Trophoblast cell (in vitro differentiated cells and primary cell): Measurements from ENCODE around the gene HDAC11.

ENCODE experiments used
- DNase-seq, 2 donors: peaks; one replicate each; pipeline ENCODE4 v3.0.0-alpha.2; 2016
- H2AFZ ChIP-seq: 2 replicates; pipeline ENCODE4 v1.6.1; 2013; ENCODE audit warnings: low read length, moderate library complexity, mild to moderate bottlenecking; ENCODE audit not compliant: insufficient read depth, poor library complexity
- H2AK5ac ChIP-seq: 2 replicates; pipeline ENCODE4 v1.6.1; 2013; ENCODE audit warnings: mild to moderate bottlenecking, low read length
- H2BK120ac ChIP-seq: 2 replicates; pipeline ENCODE4 v1.6.1; 2013; ENCODE audit warnings: low read length, mild to moderate bottlenecking, moderate library complexity; ENCODE audit not compliant: insufficient read depth, poor library complexity
- H2BK12ac ChIP-seq: 2 replicates; pipeline ENCODE4 v1.6.1; 2013; ENCODE audit warnings: mild to moderate bottlenecking, low read length, moderate library complexity
- H2BK5ac ChIP-seq: 2 replicates; pipeline ENCODE4 v1.6.1; 2013; ENCODE audit warnings: low read length, low read depth, moderate library complexity, mild to moderate bottlenecking; ENCODE audit not compliant: poor library complexity
- H3K14ac ChIP-seq: 2 replicates; pipeline ENCODE4 v1.6.1; 2013; ENCODE audit warnings: mild to moderate bottlenecking, low read length
- H3K18ac ChIP-seq: 2 replicates; pipeline ENCODE4 v1.6.1; 2013; ENCODE audit warnings: mild to moderate bottlenecking, low read length
- H3K23ac ChIP-seq: 2 replicates; pipeline ENCODE4 v1.6.1; 2013; ENCODE audit warnings: low read length
- H3K27ac ChIP-seq: 2 replicates; pipeline ENCODE4 v1.5.1; 2013; ENCODE audit warnings: low read depth, mild to moderate bottlenecking, inconsistent platforms, low read length, moderate library complexity
- H3K27me3 ChIP-seq: 2 replicates; pipeline ENCODE4 v1.6.1; 2013; ENCODE audit warnings: inconsistent platforms, mild to moderate bottlenecking, low read length, moderate library complexity; ENCODE audit not compliant: insufficient read depth
- H3K36me3 ChIP-seq, 2 experiments: 1 replicate in 1 of 2; 2 replicates in 1 of 2; pipeline ENCODE4 v1.6.1; 2013; ENCODE audit warnings: low read length in 2 of 2, mild to moderate bottlenecking in 2 of 2, moderate library complexity in 1 of 2; ENCODE audit not compliant: insufficient read depth in 2 of 2, control insufficient read depth in 1 of 2
- H3K4ac ChIP-seq: 2 replicates; pipeline ENCODE4 v1.6.1; 2013; ENCODE audit warnings: low read depth, mild to moderate bottlenecking, low read length, moderate library complexity
- H3K4me1 ChIP-seq, 2 experiments: 1 replicate in 1 of 2; 2 replicates in 1 of 2; pipeline ENCODE4 v1.6.1; 2013; ENCODE audit warnings: low read length in 2 of 2, mild to moderate bottlenecking in 2 of 2, moderate library complexity in 1 of 2; ENCODE audit not compliant: insufficient read depth in 2 of 2, control insufficient read depth in 1 of 2
- H3K4me2 ChIP-seq: 2 replicates; pipeline ENCODE4 v1.6.1; 2013; ENCODE audit warnings: inconsistent platforms, mild to moderate bottlenecking, low read length, moderate library complexity
- H3K4me3 ChIP-seq: 2 replicates; pipeline ENCODE4 v1.5.1; 2013; ENCODE audit warnings: mild to moderate bottlenecking, low read depth, low read length, inconsistent platforms
- H3K79me1 ChIP-seq: one replicate; pipeline ENCODE4 v1.6.1; 2013; ENCODE audit warnings: low read length
- H3K79me2 ChIP-seq: 2 replicates; pipeline ENCODE4 v1.6.1; 2013; ENCODE audit warnings: low read length, mild to moderate bottlenecking; ENCODE audit not compliant: control insufficient read depth, insufficient read depth, poor library complexity
- H3K9ac ChIP-seq: 2 replicates; pipeline ENCODE4 v1.6.1; 2013; ENCODE audit warnings: mild to moderate bottlenecking, low read length
- H3K9me3 ChIP-seq: 2 replicates; pipeline ENCODE4 v1.6.1; 2013; ENCODE audit warnings: low read depth, mild to moderate bottlenecking, control low read depth, inconsistent platforms, low read length; ENCODE audit not compliant: insufficient read depth
- H4K12ac ChIP-seq: 2 replicates; pipeline ENCODE4 v1.6.1; 2013; ENCODE audit warnings: low read depth, mild to moderate bottlenecking, low read length, moderate library complexity
- H4K8ac ChIP-seq: 2 replicates; pipeline ENCODE4 v1.6.1; 2013; ENCODE audit warnings: low read depth, mild to moderate bottlenecking, low read length, moderate library complexity
- H4K91ac ChIP-seq: one replicate; pipeline ENCODE4 v1.6.1; 2013; ENCODE audit warnings: low read depth, mild to moderate bottlenecking, low read length, moderate library complexity
- WGBS: extraction: QIAGEN DNeasy Blood & Tissue Kit; methylation state at CpG from one replicate; pipeline ENCODE4 v1.1.7; 2013; ENCODE audit warnings: missing lambda C conversion rate; ENCODE audit not compliant: insufficient read length, insufficient coverage; ENCODE audit errors: extremely low coverage; 5-methylcytosine and 5-hydroxymethylcytosine counted together

Gene HDAC11

DNA sequence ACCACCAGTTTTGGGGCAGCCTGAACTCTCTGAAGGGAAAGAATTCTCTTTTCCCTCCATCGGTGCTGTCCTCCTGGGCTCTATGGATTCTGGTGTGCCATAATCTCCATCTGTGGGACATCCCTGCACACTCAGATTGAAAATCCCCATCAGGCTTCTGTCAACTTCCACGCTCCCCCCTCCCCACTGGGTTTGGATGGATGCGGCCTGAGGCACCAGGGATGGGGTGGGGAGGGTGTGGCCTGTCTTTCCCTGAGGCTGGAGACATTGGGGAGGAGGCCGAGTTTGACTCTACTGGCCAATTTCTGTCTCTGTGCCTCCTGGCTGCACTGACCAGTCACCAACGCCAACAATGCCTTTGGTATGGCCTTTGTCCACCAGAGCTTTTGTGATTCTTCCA, 52.5 kb downstream of the HDAC11 start:
- H3K27me3 ChIP-seq, result no peaks in the 10 kb centered on the region
- DNase-seq, result no peak
- WGBS, result no CpG with 5 or more reads among the region's 5 CpGs

DNA sequence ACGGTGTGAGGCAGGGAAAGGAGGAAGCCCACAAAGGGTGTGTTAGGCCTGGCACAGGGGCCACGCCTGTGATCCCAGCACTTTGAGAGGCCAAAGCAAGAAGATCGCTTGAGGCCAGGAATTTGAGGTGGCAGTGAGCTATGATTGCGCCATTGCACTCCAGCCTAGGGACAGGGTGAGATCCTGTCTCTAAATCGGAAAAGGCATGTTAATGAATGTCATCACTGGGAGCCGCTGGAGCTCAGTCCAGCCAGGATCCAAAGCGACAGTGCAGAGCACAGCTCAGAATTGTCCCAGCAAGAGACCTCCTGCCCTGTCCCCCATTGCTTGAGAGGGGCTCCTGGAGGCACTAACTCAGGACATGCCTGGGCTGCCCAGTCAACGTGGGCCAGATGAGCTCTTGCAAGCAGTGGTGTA, 53.8 kb downstream of the HDAC11 start:
- Histone ChIP-seq H2AK5ac (no peak overlapping the region), H3K4me3 (no peak overlapping the region), H3K4ac (no peak overlapping the region), H4K8ac (no peak overlapping the region), H3K79me2 (no peaks in the 10 kb centered on the region), H3K23ac (no peak overlapping the region), H3K14ac (no peak overlapping the region), H3K79me1 (no peaks in the 10 kb centered on the region), H2AFZ (no peak overlapping the region), H3K27me3 (no peaks in the 10 kb centered on the region), H4K12ac (no peak overlapping the region), H2BK12ac (no peak overlapping the region), H4K91ac (no peak overlapping the region), H3K9ac (no peak overlapping the region), H2BK120ac (no peak overlapping the region), H3K4me1 (peaks cover 7 to 14% of the 10 kb centered on the region in 2 experiments), H2BK5ac (no peak overlapping the region), H3K36me3 (no peaks in the 10 kb centered on the region), H3K9me3 (no peaks in the 10 kb centered on the region), H3K4me2 (no peak overlapping the region), H3K18ac (no peak overlapping the region), H3K27ac (no peak overlapping the region)
- peak in 1 of 2 donors; percentile 34 for DNase-seq
- WGBS, result no CpG with 5 or more reads among the region's 8 CpGs

More for the DNA sequence above, 52.5 kb downstream of the HDAC11 start:
- Histone ChIP-seq H2BK120ac (no peak overlapping the region), H4K12ac (no peak overlapping the region), H3K79me2 (no peaks in the 10 kb centered on the region), H3K27ac (no peak overlapping the region), H2BK12ac (no peak overlapping the region), H3K4ac (no peak overlapping the region), H4K8ac (no peak overlapping the region), H3K23ac (no peak overlapping the region), H3K9me3 (no peaks in the 10 kb centered on the region), H2AFZ (no peak overlapping the region), H2BK5ac (no peak overlapping the region), H3K36me3 (no peaks in the 10 kb centered on the region), H3K9ac (no peak overlapping the region), H3K79me1 (no peaks in the 10 kb centered on the region), H3K18ac (no peak overlapping the region), H3K4me1 (peaks cover 7 to 12% of the 10 kb centered on the region in 2 experiments), H3K4me2 (no peak overlapping the region), H3K4me3 (no peak overlapping the region), H2AK5ac (no peak overlapping the region), H4K91ac (no peak overlapping the region), H3K14ac (no peak overlapping the region)

GRCh38 chr3:13535526-13535875, 55.4 kb downstream of the HDAC11 start:
- no peak for DNase-seq
- H2AK5ac ChIP-seq, result no peak overlapping the region
- no peak overlapping the region for H3K18ac ChIP-seq
- H2BK120ac ChIP-seq, result no peak overlapping the region
- no peak overlapping the region for H4K8ac ChIP-seq
- no peak overlapping the region for H4K12ac ChIP-seq
- no peak overlapping the region for H3K23ac ChIP-seq
- no peak overlapping the region for H3K27ac ChIP-seq
- H3K4me2 ChIP-seq, result no peak overlapping the region
- no peaks in the 10 kb centered on the region for H3K79me2 ChIP-seq
- H3K79me1 ChIP-seq, result no peaks in the 10 kb centered on the region
- peak overlapping the region; percentile 15 for H2BK12ac ChIP-seq
- H3K36me3 ChIP-seq, result no peaks in the 10 kb centered on the region
- no peaks in the 10 kb centered on the region for H3K27me3 ChIP-seq
- no peak overlapping the region for H3K9ac ChIP-seq
- H2AFZ ChIP-seq, result no peak overlapping the region
- no peak overlapping the region for H3K4me3 ChIP-seq
- no peak overlapping the region for H4K91ac ChIP-seq
- no peak overlapping the region for H3K4ac ChIP-seq
- H2BK5ac ChIP-seq, result no peak overlapping the region
- H3K9me3 ChIP-seq, result no peaks in the 10 kb centered on the region
- peaks cover 7 to 18% of the 10 kb centered on the region in 2 experiments for H3K4me1 ChIP-seq
- no peak overlapping the region for H3K14ac ChIP-seq
- no CpG with 5 or more reads among the region's 10 CpGs for WGBS

- Histone ChIP-seq H3K9ac (no peak overlapping the region), H3K14ac (peak overlapping the region; percentile 11), H3K4me2 (no peak overlapping the region), H3K23ac (no peak overlapping the region), H2BK5ac (no peak overlapping the region), H3K4me3 (no peak overlapping the region), H3K4ac (no peak overlapping the region), H3K4me1 (peaks cover 7 to 19% of the 10 kb centered on the region in 2 experiments), H3K27me3 (no peaks in the 10 kb centered on the region), H2BK12ac (no peak overlapping the region), H3K79me1 (no peaks in the 10 kb centered on the region), H2AK5ac (no peak overlapping the region), H2AFZ (no peak overlapping the region), H4K8ac (no peak overlapping the region), H3K18ac (no peak overlapping the region), H2BK120ac (no peak overlapping the region), H4K91ac (no peak overlapping the region), H3K79me2 (no peaks in the 10 kb centered on the region), H4K12ac (no peak overlapping the region), H3K27ac (no peak overlapping the region), H3K9me3 (no peaks in the 10 kb centered on the region), H3K36me3 (no peaks in the 10 kb centered on the region)
- WGBS, result no CpG with 5 or more reads among the region's 9 CpGs
- DNase-seq, result no peak
These were observed 55.8 kb downstream of the HDAC11 start for GRCh38 chr3:13535905-13536304.
